Sigmoid colon (tissue), 4 donors: Measurements from ENCODE around the gene COL5A1.

Source experiments
- EP300 ChIP-seq, 4 donors: sonication (generic); formaldehyde crosslinking; IDR thresholded peaks; one replicate each; pipeline ENCODE4 v1.6.1; 2017; ENCODE audit warnings: antibody characterized with exemption in 4 of 4
- POLR2A ChIP-seq, 2 donors: fragments of 450-650 bp; IDR thresholded peaks; one replicate each; pipeline ENCODE4 v1.6.1; 2016; ENCODE audit warnings: antibody characterized with exemption in 2 of 2, mild to moderate bottlenecking in 2 of 2, moderate library complexity in 2 of 2
- POLR2AphosphoS5 ChIP-seq, 4 donors: sonication (generic); formaldehyde crosslinking; IDR thresholded peaks; one replicate each; pipeline ENCODE4 v1.6.1; 2017; ENCODE audit warnings: antibody characterized with exemption in 4 of 4
- TF ChIP-seq, protein P1 (sequence below), 4 experiments: fragments of 450-650 bp in 3 of 4; fragments of 200-600 bp in 1 of 4; IDR thresholded peaks; one replicate each; pipeline ENCODE4 v1.5.1; 2016 to 2019; ENCODE audit warnings: antibody characterized with exemption in 4 of 4, mild to moderate bottlenecking in 3 of 4, moderate library complexity in 2 of 4

DNA sequence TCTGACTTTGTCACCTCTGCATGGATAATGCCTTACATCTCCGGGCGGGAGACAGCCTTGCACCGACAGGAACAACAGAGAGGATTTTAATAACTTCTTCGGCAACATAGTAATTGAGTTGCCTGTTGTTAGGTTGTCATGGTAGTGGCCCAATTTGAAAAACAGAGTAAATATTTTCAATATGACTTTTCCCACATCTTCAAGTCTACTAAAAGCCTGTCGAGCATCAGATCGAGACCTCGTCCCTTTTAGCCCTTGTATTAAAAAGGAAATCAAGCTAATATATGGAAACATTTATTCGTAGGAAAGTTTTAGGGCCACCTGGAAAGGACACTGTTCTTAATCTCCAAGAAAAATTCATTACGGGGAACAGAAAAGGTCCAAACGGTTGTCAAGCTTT is 168.2 kb downstream of the COL5A1 start:
- TF ChIP-seq, protein P1, sequence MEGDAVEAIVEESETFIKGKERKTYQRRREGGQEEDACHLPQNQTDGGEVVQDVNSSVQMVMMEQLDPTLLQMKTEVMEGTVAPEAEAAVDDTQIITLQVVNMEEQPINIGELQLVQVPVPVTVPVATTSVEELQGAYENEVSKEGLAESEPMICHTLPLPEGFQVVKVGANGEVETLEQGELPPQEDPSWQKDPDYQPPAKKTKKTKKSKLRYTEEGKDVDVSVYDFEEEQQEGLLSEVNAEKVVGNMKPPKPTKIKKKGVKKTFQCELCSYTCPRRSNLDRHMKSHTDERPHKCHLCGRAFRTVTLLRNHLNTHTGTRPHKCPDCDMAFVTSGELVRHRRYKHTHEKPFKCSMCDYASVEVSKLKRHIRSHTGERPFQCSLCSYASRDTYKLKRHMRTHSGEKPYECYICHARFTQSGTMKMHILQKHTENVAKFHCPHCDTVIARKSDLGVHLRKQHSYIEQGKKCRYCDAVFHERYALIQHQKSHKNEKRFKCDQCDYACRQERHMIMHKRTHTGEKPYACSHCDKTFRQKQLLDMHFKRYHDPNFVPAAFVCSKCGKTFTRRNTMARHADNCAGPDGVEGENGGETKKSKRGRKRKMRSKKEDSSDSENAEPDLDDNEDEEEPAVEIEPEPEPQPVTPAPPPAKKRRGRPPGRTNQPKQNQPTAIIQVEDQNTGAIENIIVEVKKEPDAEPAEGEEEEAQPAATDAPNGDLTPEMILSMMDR (IDR thresholded peaks at IDR 0.05), result no peak
- no peak for TF ChIP-seq POLR2A (IDR thresholded peaks at IDR 0.05)
- TF ChIP-seq POLR2AphosphoS5 (IDR thresholded peaks at IDR 0.05), result no peak
- TF ChIP-seq EP300 (IDR thresholded peaks at IDR 0.05), result no peak
